GM21528 (cell line): Measurements from ENCODE around the gene SULF2.

Experiments
- ATAC-seq: cut with Tn5 transposase; IDR thresholded peaks from one replicate; pipeline ENCODE4 v1.9.1; 2021; ENCODE audit warnings: mild to moderate bottlenecking, moderate library complexity; ENCODE audit not compliant: unreplicated experiment, low FRiP score

The SULF2 gene

GRCh38 chr20:47620808-47621805 lies 164.2 kb downstream of the SULF2 start:
- ATAC-seq = no peak

GRCh38 chr20:47618479-47618878 lies 166.8 kb downstream of the SULF2 start:
- no peak for ATAC-seq

DNA sequence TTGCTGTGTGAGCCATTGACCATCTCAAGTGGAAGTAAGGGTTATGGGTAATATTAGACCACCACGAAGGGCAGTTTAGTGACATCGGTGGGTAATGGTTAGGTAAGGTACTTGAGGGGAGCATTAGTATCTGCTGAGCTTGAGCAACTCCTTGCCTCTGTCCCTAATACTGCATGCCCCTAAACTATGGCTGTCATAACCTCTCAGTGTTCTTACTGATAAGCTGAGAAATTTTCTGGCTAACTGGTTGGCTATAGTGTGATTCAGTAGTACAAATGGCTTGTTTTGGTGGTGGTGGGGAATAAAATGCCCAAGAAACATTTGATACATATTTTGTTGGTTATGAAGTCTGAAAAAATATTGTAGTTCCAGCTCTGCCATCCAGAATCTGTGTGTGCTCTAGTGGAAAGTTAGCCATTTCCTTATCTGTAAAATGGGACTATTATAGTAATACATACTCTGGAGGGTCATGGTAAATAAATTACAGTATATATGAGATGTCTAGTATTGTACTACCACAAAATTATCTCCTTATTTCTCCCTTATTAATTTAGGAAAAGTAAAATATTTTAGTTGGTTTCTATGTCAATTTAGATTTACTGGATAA lies 170.5 kb downstream of the SULF2 start:
- no peak for ATAC-seq

DNA sequence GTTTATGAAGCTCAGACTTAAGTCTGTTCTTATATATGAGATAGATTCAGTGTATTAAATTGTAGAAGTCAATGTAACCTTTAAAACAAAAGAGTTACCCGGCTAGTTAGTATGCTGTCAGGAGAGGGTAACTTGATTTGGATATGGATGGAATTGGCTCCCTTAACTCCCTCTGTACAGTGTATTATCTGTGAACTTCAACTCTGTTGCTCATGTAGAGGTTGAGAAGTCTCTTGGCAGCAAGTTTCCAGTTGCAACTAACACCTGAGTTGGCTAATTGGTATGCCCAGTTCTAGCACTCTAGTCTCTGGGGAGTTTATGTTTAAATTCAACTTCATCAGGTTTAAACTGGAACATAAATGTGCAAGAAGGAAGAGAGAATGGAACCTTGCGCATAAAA lies 172.6 kb downstream of the SULF2 start:
- no peak for ATAC-seq

DNA sequence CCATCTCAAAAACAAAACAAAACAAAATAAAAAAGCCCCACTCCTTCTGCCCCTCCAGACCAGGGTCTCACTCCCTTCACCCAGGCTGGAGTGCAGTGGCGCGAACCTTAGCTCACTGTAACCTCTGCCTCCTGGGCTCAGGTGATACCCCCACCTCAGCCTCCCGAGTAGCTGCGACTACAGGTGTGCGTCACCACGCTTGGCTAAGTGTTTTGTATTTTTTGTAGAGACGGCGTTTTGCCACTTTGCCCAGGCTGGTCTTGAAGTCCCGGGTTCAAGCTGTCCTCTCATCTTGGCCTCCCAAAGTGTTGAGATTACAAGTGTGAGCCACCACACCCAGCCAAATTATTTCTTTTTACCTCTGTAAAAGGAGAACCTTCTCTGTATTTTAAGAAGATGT lies 173.5 kb downstream of the SULF2 start:
- no peak for ATAC-seq

DNA sequence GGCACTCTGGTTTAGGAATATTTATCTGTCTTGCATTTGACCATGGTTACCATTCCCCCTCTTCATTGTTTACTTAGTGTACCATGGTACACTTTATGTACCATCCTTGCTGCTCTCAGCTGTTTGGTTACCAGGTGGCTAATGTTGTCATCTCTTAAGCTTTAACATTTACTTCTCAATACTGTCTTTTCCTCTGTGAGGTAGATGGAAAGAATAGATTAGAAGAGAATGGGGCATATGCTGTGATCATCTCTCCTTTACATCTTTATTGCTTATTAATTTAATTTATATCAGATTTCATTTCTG lies 174.4 kb downstream of the SULF2 start:
- ATAC-seq = no peak

- ATAC-seq = no peak
Observed at GRCh38 chr20:47610247-47610944, 174.9 kb downstream of the SULF2 start.

- ATAC-seq = no peak
Observed at GRCh38 chr20:47609001-47609400, 176.3 kb downstream of the SULF2 start.
